Neuron (in vitro differentiated cells): Measurements from ENCODE around the gene B3GLCT.

Experiments used
- H2AFZ ChIP-seq: one replicate; pipeline ENCODE4 v1.6.1; 2013; ENCODE audit warnings: low read depth, mild to moderate bottlenecking, inconsistent platforms, low read length, moderate library complexity
- H3K27me3 ChIP-seq: one replicate; pipeline ENCODE4 v1.6.1; 2013; ENCODE audit warnings: low read length; ENCODE audit not compliant: insufficient read depth
- H3K36me3 ChIP-seq: one replicate; pipeline ENCODE4 v1.6.1; 2013; ENCODE audit warnings: low read length; ENCODE audit not compliant: insufficient read depth
- H3K4me1 ChIP-seq: one replicate; pipeline ENCODE4 v1.6.1; 2013; ENCODE audit warnings: low read length; ENCODE audit not compliant: insufficient read depth
- H3K4me3 ChIP-seq: 2 replicates; pipeline ENCODE4 v1.5.1; 2013; ENCODE audit warnings: mild to moderate bottlenecking, low read length, moderate library complexity
- H3K9me3 ChIP-seq: one replicate; pipeline ENCODE4 v1.6.1; 2013; ENCODE audit warnings: low read length

Gene B3GLCT

DNA sequence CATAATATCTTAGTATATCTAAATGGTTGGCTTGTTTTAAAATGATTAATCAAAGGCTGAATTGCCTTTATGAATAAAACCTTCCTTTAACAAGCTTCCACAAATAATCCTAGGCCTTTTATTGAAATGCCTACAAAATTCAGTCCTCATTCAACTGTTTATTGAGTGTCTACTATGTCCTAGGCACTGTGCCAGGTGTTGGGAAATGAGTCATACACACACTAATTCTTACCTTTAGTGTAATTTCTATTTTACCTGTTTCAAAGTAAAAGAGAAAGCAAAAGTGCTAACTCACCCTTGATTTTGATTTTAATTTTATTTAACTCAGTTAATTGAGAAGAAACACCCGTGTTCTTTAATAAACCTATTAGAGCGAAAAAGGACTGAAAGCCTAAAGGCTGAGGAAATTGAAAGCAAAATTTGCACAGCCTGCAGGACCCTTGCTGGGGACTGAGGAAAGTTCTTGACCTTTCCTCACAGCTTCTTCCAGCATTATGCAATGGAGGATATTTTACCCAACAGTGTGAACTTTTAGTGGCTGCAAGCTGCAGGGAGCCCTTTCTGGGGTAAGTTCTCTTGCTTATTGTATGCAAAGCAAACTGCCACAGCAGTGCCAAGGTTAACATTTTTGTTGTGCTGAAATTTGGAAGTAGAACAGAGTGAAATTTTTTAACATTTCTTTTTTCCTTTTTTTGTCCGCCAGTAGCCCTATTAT is 83.1 kb downstream of the B3GLCT start:
- Histone ChIP-seq H3K4me1 (peaks cover 12% of the 10 kb centered on the region), H3K36me3 (peaks cover 5% of the 10 kb centered on the region), H3K4me3 (no peak overlapping the region), H3K27me3 (no peaks in the 10 kb centered on the region), H3K9me3 (peaks cover 3% of the 10 kb centered on the region), H2AFZ (no peak overlapping the region)

DNA sequence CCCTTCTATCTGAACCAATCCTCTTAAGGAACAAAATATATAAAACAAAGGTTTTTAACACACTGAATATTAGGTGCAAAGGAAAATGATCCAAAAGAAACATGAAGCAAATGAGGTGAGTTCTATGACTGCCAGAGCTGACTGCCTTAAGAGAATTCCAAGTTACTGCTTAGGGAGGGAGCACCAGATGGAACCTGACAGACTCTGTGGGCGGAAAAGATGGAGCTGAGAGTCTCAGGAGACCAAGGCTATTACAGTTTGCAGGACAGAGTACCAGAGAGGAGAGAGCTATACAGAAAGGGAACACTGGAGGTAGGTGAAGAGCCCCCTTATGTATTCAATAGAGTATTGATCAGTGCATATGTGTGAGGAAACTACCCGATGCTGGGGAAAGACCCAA is 87.2 kb downstream of the B3GLCT start:
- H3K4me3 ChIP-seq = no peak overlapping the region
- peaks cover 8% of the 10 kb centered on the region for H3K4me1 ChIP-seq
- H3K36me3 ChIP-seq = peaks cover 11% of the 10 kb centered on the region
- H3K9me3 ChIP-seq = peaks cover 9% of the 10 kb centered on the region
- no peaks in the 10 kb centered on the region for H3K27me3 ChIP-seq
- H2AFZ ChIP-seq = no peak overlapping the region

DNA sequence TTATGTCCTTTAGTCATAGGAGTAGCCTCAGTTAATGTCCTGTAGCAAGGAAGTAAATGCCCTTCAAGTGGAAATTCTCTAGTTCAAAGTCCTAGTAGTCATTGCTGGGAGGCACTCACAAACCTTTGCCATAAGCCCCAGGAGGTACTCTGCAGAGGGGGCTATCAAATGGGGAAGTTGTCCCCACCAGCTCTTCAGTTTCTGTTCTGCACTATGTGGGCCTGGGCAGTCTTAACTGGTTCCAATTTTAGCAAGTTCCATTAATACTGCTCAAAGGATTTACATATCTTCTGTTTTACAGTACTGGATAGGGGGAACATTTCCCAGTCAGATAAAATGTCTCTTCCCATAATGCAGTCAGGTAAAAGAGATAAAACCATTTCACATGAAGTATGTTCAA is 101.3 kb downstream of the B3GLCT start:
- no peaks in the 10 kb centered on the region for H3K4me1 ChIP-seq
- no peaks in the 10 kb centered on the region for H3K27me3 ChIP-seq
- no peaks in the 10 kb centered on the region for H3K36me3 ChIP-seq
- H3K4me3 ChIP-seq = no peak overlapping the region
- H3K9me3 ChIP-seq = no peaks in the 10 kb centered on the region
- no peak overlapping the region for H2AFZ ChIP-seq

DNA sequence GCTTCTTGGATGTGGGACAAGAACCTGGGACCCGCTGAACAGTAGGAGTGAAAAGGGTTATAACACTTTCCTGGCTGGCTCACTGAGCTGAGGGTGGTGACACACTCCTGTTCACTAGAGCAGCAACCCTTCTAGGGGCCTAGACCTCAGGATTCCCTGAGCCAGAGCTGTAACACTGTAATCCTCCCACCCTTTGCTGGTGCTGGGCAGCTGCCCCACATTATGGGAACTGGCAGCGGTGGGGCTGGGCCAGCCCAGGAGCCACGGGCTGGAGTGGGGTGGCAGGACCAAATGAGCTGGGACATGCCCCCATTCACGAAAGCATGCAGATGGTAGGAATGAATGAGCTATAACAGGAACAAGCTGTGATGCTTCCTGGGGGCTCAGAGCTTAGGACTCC is 110.6 kb downstream of the B3GLCT start:
- H2AFZ ChIP-seq = no peak overlapping the region
- peaks cover 6% of the 10 kb centered on the region for H3K4me1 ChIP-seq
- no peaks in the 10 kb centered on the region for H3K27me3 ChIP-seq
- H3K4me3 ChIP-seq = no peak overlapping the region
- no peaks in the 10 kb centered on the region for H3K36me3 ChIP-seq
- H3K9me3 ChIP-seq = peaks cover 2% of the 10 kb centered on the region

DNA sequence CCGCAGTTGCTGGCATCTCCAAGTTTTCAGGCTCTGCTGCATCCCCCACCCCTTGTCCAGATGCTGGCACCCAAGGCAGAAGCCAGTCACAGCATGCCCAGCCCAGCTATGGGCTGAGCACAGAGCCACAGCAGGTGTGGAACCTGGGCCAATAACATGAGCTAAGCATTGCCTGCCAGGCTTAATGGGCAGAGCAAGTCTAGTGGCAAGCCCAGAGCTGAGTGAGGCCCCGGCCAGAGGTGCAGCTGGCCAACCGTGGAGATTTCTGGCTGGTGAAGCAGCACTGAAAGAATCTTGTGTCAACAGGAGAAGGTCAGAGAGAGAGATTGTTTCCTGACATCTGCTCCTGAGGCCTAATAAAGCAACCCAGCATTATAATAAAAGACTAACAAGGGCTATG is 111.0 kb downstream of the B3GLCT start:
- H3K36me3 ChIP-seq = no peaks in the 10 kb centered on the region
- H3K27me3 ChIP-seq = no peaks in the 10 kb centered on the region
- no peak overlapping the region for H3K4me3 ChIP-seq
- no peak overlapping the region for H2AFZ ChIP-seq
- peaks cover 6% of the 10 kb centered on the region for H3K4me1 ChIP-seq
- H3K9me3 ChIP-seq = peaks cover 5% of the 10 kb centered on the region

DNA sequence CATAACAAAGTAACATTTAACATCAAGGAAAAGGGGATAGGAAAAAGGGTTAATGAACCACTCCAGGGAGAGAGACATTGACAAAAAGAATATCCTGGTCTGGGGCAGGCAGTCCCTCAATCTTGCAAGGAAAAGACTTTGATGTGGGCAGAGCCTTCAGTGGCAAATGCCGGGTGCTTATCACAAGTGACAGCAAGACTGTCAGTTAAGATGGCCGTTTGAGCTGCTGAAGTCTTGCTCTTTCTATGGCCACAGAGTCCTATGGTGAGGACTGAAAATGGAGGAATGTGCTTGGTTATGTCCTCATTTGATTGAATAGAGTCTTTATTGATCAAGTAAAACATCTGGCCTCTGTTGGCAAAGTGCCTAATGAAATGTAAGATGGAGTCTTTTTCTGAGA is 112.1 kb downstream of the B3GLCT start:
- Histone ChIP-seq H3K36me3 (no peaks in the 10 kb centered on the region), H3K4me3 (no peak overlapping the region), H2AFZ (no peak overlapping the region), H3K4me1 (peaks cover 6% of the 10 kb centered on the region), H3K27me3 (no peaks in the 10 kb centered on the region), H3K9me3 (peaks cover 12% of the 10 kb centered on the region)

DNA sequence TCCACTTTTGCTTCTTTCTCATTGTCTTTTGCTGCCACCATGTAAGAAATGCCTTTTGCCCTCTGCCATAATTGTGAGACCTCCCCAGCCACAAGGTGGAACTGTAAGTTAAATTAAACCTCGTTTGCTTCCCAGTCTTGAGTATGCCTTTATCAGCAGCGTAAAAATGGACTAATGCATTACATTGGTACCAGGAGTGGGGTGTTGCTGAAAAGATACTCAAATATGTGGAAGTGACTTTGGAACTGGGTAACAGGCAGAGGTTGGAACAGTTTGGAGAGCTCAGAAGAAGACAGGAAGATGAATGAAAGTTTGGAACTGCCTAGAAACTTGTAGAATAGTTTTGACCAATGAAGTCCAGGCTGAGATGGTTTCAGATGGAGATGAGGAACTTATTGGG is 115.2 kb downstream of the B3GLCT start:
- H3K27me3 ChIP-seq = no peaks in the 10 kb centered on the region
- H3K9me3 ChIP-seq = peaks cover 22% of the 10 kb centered on the region
- peaks cover 6% of the 10 kb centered on the region for H3K4me1 ChIP-seq
- no peak overlapping the region for H3K4me3 ChIP-seq
- H2AFZ ChIP-seq = no peak overlapping the region
- H3K36me3 ChIP-seq = no peaks in the 10 kb centered on the region

DNA sequence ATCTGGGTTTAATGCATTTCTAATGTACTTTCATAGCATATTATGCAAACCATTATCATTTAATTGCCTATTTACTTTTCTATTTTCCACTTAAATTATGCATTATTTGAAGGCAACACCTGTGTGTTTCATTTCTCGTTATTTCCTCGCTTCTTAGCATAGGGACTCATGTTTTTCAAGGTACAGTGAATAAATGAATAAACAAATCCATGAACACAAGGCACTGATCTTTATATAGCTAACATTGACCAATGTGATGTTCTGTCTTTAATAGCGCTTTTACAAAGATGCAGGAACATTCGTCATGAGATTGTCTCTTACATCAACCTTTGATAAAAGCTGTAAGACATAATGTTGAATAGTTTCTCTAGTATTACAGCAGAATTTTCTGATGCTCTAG is 121.2 kb downstream of the B3GLCT start:
- H3K4me1 ChIP-seq = peaks cover 22% of the 10 kb centered on the region
- H3K36me3 ChIP-seq = no peaks in the 10 kb centered on the region
- no peak overlapping the region for H2AFZ ChIP-seq
- no peak overlapping the region for H3K4me3 ChIP-seq
- no peaks in the 10 kb centered on the region for H3K27me3 ChIP-seq
- peaks cover 16% of the 10 kb centered on the region for H3K9me3 ChIP-seq

DNA sequence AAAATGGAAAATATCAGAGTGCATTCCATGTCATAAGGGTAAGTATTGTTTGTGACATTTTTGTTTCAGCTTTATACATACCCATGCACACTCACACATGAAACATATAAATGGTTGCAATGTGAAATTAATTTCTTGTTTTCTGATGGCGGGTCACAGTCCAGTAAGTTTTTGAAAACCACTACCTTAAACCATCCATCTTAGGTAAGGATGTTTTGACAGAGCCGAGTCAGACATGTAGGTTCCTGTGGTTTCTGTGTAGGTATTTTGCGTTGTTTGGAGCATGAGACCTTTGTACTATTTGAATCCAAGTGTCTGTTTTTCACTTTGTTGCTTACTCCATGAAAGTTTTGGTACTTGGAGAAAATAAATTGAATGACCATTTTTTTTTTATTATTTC is 121.7 kb downstream of the B3GLCT start:
- no peak overlapping the region for H2AFZ ChIP-seq
- no peaks in the 10 kb centered on the region for H3K36me3 ChIP-seq
- peaks cover 14% of the 10 kb centered on the region for H3K9me3 ChIP-seq
- H3K4me3 ChIP-seq = no peak overlapping the region
- H3K27me3 ChIP-seq = no peaks in the 10 kb centered on the region
- peaks cover 22% of the 10 kb centered on the region for H3K4me1 ChIP-seq

DNA sequence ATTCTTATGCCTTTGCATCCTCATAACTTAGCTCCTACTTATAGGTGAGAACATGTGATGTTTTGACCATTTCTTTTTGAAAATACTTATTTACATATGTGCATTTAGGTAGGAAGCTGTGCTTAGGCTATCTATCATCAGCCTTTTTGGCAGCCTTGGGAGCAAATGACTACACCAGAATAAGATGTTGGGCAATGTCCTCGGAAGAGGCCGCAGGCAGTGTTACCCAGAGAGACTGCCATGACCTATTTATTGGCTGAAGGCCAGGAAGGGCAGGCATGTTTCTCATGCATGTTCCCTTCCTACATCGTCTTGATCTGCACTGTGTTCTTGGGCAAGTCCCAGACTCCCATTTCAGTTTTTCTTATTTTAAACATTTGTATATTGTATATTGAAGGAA is 122.3 kb downstream of the B3GLCT start:
- Histone ChIP-seq H3K4me1 (peaks cover 22% of the 10 kb centered on the region), H2AFZ (no peak overlapping the region), H3K36me3 (no peaks in the 10 kb centered on the region), H3K27me3 (no peaks in the 10 kb centered on the region), H3K4me3 (no peak overlapping the region), H3K9me3 (peaks cover 10% of the 10 kb centered on the region)

DNA sequence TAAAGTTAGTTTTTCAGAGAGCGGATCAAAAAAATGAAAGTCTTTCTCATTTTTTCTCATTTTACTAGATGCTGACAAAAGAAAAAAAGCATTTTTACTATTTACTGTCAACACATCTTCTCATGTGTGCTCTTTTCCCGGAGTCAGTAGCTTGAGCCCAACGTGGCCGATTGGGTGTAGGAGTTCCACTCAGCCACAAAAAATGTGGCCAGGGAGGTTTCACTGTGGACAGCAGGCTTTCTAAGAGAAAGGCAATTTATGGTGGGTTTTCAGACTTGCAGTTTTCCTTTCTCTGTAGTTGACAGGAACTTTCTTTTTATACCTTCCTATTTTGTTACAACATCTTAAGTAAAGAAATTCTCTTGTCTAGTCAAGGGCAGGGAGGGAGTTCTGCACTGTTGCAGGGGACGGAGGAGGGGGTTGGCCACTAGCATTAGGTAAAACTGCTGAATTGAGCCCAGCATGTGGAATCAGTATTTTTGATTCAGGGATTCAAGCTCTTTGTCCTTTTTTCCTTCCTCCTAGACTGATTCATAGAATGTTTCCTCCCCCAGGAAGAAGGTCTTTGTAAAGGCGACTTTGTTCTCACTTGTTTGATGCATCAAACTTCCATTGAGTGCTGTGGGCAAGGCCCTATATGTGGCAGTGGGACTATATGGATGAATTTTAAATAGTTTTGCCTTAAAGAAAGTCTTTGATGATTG is 123.1 kb downstream of the B3GLCT start:
- H3K9me3 ChIP-seq = peaks cover 8% of the 10 kb centered on the region
- peaks cover 22% of the 10 kb centered on the region for H3K4me1 ChIP-seq
- H2AFZ ChIP-seq = no peak overlapping the region
- no peaks in the 10 kb centered on the region for H3K27me3 ChIP-seq
- H3K36me3 ChIP-seq = no peaks in the 10 kb centered on the region
- H3K4me3 ChIP-seq = no peak overlapping the region

DNA sequence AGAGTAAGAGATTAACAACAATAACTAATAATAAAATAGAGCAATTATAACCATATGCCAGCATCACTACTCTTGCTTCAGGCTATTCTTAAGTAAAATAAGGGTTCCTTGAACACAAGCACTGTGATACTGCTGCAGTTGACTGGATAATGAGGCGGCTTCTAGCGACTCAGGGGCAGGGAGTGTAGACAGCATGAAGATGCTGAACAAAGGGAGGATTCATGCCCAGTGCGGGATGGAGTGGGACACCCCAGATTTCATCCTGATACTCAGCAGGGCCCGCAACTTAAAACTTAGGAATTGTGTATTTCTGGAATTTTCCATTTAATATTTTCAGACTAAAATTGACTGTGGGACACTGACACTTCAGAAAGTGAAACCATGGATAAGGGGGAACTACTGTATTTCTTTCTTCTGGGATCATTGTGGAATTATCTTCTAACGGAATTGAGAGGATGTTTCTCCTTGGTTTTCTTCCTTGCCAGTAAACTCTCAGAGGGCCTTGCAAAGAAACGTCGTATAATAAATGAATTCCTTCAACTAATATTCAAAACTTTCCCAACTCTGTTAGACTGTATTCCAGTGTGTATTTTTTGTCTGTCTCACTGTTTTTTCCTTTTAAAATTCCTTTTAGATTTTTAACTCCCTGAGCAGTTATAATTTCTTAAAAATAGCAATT is 127.5 kb downstream of the B3GLCT start:
- no peak overlapping the region for H2AFZ ChIP-seq
- H3K4me3 ChIP-seq = no peak overlapping the region
- H3K9me3 ChIP-seq = peaks cover 1% of the 10 kb centered on the region
- H3K27me3 ChIP-seq = no peaks in the 10 kb centered on the region
- H3K4me1 ChIP-seq = peaks cover 17% of the 10 kb centered on the region
- H3K36me3 ChIP-seq = no peaks in the 10 kb centered on the region

DNA sequence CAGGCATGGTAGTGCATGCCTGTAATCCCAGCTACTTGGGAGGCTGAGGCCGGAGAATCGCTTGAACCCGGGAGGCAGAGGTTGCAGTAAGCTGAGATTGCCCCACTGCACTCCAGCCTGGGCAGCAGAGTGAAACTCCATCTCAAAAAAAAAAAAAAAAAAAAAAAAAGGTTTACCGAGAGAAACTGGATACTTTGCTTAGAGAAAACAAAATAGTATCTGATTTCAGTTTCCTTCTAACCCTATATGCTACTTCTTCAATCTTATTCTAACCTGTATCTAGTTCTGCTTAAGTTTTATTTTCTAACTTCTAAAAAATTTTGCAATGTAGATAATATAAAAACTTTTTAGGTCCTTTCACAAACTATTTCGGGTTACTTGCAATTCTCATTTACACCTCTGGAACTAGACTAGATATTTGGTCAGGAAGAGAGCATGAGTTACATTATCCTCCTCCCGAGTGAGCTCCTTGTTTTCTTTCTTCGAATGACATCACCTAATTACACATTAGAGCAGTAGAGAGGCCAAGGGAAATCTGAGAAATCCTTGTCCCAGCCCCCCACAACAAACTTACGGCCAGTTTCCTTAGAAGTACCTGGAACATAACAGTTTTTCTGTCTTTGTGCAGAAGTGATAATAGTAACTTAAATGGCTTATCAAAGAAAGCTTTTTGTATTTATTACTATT is 128.9 kb downstream of the B3GLCT start:
- no peaks in the 10 kb centered on the region for H3K27me3 ChIP-seq
- H2AFZ ChIP-seq = no peak overlapping the region
- peaks cover 4% of the 10 kb centered on the region for H3K4me1 ChIP-seq
- peaks cover 1% of the 10 kb centered on the region for H3K9me3 ChIP-seq
- H3K36me3 ChIP-seq = no peaks in the 10 kb centered on the region
- H3K4me3 ChIP-seq = no peak overlapping the region
